ENCODE results near the gene ARGLU1. TPM values are rescaled to one million over a fixed set of nuclear protein-coding genes. Genes with fewer than 3 reads are reported as not detected.

ARGLU1 gene
- total RNA-seq, 1 donor from 2014 or later, result 59.6 TPM

- no peak for DNase-seq (ENCODE audit: low read depth)
These were observed 19.8 kb downstream of the ARGLU1 start for GRCh38 chr13:106548064-106548696.

DNA sequence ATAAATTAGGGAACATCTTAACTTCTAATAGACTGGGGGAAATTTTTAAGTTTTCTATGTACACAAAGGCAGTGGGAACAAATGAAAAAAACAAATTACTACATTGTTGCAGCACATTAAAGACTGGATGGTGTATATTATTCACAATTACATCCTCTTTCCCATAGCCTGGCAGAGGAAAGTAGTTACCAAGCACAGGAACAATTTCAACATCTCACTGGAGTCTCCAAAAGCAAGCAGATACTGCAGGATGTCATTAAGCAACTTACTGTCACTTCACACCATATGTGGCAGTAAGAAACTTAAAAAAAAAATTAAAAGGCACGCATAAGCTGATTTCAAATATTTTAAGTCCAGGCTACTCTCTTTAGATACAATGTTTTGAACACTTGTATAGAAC is 26.1 kb downstream of the ARGLU1 start:
- DNase-seq (ENCODE audit: low read depth), result no peak

GRCh38 chr13:106540613-106541012 is 27.3 kb downstream of the ARGLU1 start:
- DNase-seq (ENCODE audit: low read depth), result no peak

DNA sequence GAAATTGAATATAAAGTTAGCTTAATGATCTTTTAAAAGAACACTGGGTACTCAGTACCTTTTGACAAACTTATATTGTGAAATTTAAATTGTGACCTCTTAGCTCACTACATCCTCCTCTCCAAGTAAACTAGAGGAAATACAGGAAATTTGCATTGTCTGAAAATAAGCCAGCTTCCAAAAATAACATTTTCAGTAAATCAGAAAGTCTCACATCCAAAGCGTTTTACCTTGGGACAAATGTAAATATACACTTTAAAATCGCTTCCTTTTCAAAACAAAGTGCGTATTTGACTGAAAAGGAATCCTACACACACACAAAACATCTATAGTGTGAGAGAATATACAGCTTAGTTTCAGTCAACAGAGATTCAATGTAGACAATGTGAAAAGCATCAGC is 30.4 kb downstream of the ARGLU1 start:
- no peak for DNase-seq (ENCODE audit: low read depth)

DNA sequence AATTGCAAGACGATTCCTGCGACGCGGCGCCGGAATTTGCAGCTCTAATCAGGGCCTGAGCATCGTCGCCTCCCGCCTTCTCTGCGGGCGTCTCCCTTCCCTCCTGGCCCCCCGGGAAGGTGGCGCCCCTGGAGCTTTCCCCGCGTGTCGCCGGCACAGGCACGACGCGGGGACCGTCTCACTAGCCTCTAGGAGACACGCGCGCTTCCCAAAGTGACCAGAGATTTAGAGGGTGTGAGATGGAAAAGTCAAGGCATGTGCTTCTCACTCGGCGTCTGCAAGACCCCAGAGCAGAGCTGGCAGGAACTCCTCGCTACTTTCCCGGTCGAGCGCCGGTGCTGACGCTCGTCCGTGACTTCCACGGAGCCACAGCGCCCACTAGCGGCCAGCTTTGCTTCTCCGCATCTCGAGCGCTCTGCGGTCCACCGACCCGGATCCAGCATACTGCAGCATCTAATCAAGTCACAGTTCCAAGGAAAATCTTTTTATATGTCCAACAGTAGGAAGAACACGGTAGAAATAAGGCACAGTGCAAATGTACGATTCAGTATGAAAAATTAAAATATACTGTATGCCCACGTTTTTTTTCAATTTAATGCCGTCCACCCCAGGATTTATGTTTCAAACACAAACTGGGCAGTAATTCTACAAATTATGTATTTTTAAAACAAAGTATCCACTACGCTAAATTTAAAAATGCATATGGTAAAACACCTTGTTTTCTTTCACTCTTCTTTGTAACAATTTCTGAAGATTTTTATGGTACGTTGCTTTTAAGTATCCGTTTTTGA is 31.5 kb downstream of the ARGLU1 start:
- peak; percentile 90 for DNase-seq (ENCODE audit: low read depth)

- DNase-seq (ENCODE audit: low read depth), result peak; percentile 94
These were observed 32.2 kb downstream of the ARGLU1 start, which contains the start of gene EFNB2 for GRCh38 chr13:106535552-106536243. EFNB2 (minus strand) TSS chr13:106535662; CDS start chr13:106534964, 698 bp downstream.

- peak; percentile 40 for DNase-seq (ENCODE audit: low read depth)
These were observed 33.0 kb downstream of the ARGLU1 start for GRCh38 chr13:106534639-106535551.

DNA sequence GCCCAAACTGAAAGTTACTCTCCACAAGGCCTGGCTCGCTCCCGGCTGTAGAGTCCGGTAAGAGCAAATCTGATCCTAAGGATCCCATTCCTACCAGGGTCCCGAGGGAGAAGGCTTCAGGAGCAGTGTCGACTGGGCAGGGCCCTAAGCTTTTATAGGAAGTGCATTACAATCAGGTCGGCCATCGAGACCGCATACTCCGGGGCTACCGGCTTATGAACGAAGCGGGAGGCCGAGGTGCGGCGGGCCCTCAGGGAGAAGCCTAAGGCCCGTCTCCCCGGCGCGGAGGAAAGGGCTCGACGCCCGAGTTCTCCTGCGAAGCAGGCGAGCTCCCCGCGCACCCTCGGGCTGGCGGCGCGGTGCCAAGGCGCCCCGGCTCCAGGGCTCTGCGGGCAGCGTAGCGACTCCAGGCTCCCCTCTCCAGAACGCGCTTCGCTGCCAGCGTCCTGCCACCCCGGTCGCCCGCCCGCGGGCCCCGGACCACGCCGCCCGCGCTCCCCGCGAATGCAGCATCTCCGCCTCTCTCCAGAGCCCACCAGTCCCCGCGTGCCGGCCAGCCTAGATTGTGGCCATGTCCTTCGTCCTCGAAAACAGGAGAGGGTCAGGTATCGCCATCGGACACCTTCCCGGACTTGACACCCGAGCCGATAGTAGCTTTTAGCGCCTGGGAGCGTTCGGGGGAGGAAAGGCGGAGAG is 33.8 kb downstream of the ARGLU1 start:
- peak; percentile 74 for DNase-seq (ENCODE audit: low read depth)

DNA sequence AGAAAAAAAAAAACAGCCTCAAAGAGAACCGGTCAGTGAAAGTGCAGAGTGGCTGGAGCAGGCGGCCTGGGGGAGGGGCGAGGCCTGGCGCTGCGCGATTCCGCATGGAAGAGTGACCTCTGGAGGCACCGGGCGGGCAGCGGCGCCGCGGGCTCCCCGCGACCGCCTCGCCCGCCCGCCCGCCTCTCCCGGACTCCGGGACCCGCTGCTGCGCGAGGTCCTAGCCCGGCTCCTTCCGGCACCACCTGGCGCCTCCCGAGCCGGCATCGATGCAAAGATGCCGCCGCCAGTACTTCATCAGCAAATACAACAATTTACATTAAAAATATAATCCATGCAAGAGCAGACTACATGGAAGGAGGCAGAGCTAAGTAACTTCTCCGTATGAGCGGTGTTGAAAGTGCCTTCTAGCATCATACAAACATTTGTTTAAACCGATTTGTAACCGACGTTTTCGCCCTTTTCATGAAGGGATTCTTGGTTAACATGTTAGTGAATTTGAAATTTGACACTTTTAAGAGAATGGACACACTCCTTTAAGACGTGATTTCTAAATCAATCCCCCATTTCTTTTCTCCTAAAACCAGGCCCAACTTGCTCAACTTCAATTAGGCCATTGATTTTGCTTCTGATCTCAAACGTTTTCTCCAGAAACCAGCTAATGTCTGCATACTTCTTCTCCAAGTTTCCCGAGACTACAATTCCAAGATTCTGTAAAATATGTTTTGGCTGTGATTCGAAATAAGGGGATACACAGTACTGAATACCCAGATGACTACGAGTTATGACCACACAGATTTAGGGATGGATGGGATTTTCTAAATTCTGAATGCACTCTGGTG is 34.6 kb downstream of the ARGLU1 start:
- peak; percentile 83 for DNase-seq (ENCODE audit: low read depth)

- peak; percentile 46 for DNase-seq (ENCODE audit: low read depth)
These were observed 35.6 kb downstream of the ARGLU1 start for GRCh38 chr13:106532111-106532929.

- no peak for DNase-seq (ENCODE audit: low read depth)
These were observed 36.9 kb downstream of the ARGLU1 start for GRCh38 chr13:106530980-106531481.

DNA sequence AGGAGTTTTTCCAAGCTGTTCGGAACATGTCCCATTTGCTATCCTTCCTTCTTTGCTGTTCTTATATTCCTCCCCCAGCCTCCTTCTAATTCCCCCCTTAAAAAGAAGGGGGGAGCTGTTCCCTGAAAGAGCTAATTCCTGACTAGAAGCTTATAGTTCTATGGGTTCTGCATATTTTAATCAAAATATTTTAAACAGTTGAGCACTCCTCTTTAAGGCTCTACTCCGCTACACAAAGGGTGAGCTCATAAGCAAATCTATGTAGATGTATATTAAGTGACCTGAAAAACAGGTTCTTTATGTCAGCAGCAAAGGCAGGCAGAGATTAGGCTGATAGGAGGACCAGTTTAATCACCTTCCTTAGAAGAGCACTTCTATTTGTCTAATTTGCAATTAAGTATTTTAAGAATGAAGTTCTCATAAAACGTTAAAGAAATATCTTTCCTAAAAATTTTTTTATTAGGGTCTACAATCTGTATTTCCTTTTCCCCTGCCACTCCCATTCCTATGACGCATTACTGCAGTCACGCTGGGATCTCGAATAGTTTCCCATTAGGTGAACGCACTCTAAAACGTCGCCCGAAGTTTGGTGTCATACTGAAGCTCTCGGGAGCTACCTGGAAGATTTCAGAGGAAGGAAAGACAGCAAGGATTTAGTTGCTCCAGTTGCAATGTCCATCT is 37.6 kb downstream of the ARGLU1 start:
- no peak for DNase-seq (ENCODE audit: low read depth)

DNA sequence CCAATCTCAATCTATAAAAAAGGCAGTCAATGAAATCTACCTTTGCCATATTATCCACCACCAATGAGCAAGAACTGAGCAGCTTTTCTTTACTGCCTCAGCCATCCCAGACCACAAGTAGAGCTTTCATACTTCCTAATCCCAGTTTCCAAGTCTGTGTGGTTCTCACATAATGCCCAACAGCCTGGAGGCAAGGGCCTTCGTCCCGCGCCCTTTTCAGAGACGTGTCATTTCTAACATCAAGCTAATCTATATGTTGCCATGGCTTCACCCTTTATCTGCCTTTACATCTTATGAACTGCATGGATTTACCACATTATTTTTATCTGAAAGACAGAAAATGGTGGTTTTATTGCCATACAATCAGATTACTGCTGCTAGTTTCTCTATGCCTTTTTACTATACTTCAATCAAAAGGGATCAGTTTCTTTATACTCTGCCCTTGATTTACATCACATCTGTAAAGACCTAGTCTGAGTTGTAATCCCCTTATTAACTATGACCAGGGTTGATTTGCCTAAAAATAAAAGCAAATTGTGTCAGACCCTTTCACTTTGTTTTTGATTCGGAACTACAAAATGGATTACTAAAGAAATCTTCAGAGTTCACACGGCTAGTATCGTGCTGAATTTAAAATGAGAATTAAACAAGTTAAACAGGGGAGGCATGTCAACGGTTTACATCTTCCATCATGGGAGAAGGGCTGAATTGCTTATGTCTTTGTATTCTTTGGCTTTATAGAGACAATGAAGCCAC is 38.3 kb downstream of the ARGLU1 start:
- DNase-seq (ENCODE audit: low read depth), result no peak

- DNase-seq (ENCODE audit: low read depth), result no peak
These were observed 39.1 kb downstream of the ARGLU1 start for GRCh38 chr13:106528718-106529414.

- DNase-seq (ENCODE audit: low read depth), result no peak
These were observed 40.1 kb downstream of the ARGLU1 start for GRCh38 chr13:106527826-106528225.

- DNase-seq (ENCODE audit: low read depth), result no peak
These were observed 40.5 kb downstream of the ARGLU1 start for GRCh38 chr13:106527445-106527801.
